Hepatocyte (in vitro differentiated cells): ENCODE data around the gene BRI3. TPM values are rescaled to one million over a fixed set of nuclear protein-coding genes. Genes with fewer than 3 reads are reported as not detected.

Source experiments
- DNase-seq: peaks from one replicate; pipeline ENCODE4 v3.0.0-alpha.2; 2016; ENCODE audit warnings: low spot score
- H2AFZ ChIP-seq: fragments of 200-600 bp; sonication (generic); 2 replicates; pipeline ENCODE4 v1.6.0; 2016; ENCODE audit warnings: antibody characterized with exemption, mild to moderate bottlenecking
- H3K27ac ChIP-seq: fragments of 200-600 bp; sonication (generic); 2 replicates; pipeline ENCODE4 v1.5.1; 2016; ENCODE audit warnings: mild to moderate bottlenecking
- H3K27me3 ChIP-seq: fragments of 200-600 bp; sonication (generic); 2 replicates; pipeline ENCODE4 v1.6.1; 2016
- H3K36me3 ChIP-seq: fragments of 200-600 bp; sonication (generic); replicated peaks from 2 replicates; pipeline ENCODE4 v1.5.1; 2016; ENCODE audit warnings: low read depth; ENCODE audit not compliant: insufficient read depth
- H3K4me1 ChIP-seq: fragments of 200-600 bp; sonication (generic); 2 replicates; pipeline ENCODE4 v1.5.1; 2016; ENCODE audit warnings: mild to moderate bottlenecking, moderate library complexity; ENCODE audit not compliant: insufficient read depth
- H3K4me2 ChIP-seq: fragments of 200-600 bp; sonication (generic); 2 replicates; pipeline ENCODE4 v1.6.0; 2016
- H3K4me3 ChIP-seq: fragments of 200-600 bp; sonication (generic); 2 replicates; pipeline ENCODE4 v1.5.1; 2016; ENCODE audit warnings: mild to moderate bottlenecking
- H3K79me2 ChIP-seq: fragments of 200-600 bp; sonication (generic); 2 replicates; pipeline ENCODE4 v1.6.0; 2017; ENCODE audit warnings: mild to moderate bottlenecking
- H3K9me2 ChIP-seq: fragments of 200-600 bp; sonication (generic); replicated peaks from 2 replicates; pipeline ENCODE4 v1.6.0; 2017; ENCODE audit warnings: mild to moderate bottlenecking; ENCODE audit not compliant: insufficient read depth
- H3K9me3 ChIP-seq: fragments of 200-600 bp; sonication (generic); 2 replicates; pipeline ENCODE4 v1.5.1; 2016; ENCODE audit warnings: low read depth, mild to moderate bottlenecking
- H4K20me1 ChIP-seq: fragments of 200-600 bp; sonication (generic); 2 replicates; pipeline ENCODE4 v1.6.0; 2016; ENCODE audit warnings: mild to moderate bottlenecking; ENCODE audit not compliant: insufficient read depth, poor library complexity, severe bottlenecking
- EZH2 ChIP-seq: fragments of 200-600 bp; sonication (generic); IDR thresholded peaks from 2 replicates; pipeline ENCODE4 v1.6.1; 2016; ENCODE audit warnings: antibody characterized with exemption, mild to moderate bottlenecking, borderline replicate concordance
- EZH2phosphoT487 ChIP-seq: fragments of 200-600 bp; sonication (generic); IDR thresholded peaks from one replicate; pipeline ENCODE4 v1.6.1; 2018; ENCODE audit warnings: antibody characterized with exemption, mild to moderate bottlenecking, low read depth, moderate library complexity; ENCODE audit not compliant: unreplicated experiment, severe bottlenecking
- WGBS: methylation state at CpG from one replicate; pipeline ENCODE4 v1.1.6; 2016; ENCODE audit warnings: low lambda C conversion rate; ENCODE audit errors: missing lambda C conversion rate; 5-methylcytosine and 5-hydroxymethylcytosine counted together
- polyA plus RNA-seq: library from polyadenylated mRNA; unstranded; fragments of >200 nt; fragmentation: Nextera tagmentation; extraction: Ambion mirVana; gene quantifications from 2 replicates; pipeline ENCODE4 v1.2.1, GENCODE V29; 2016
- total RNA-seq: library from RNA; depleted of rRNA; stranded (reverse); fragments of >200 nt; gene quantifications from 2 replicates; pipeline ENCODE4 v1.2.3, GENCODE V29; 2014
- TF ChIP-seq, protein P1 (sequence below): fragments of 200-600 bp; sonication (generic); IDR thresholded peaks from 2 replicates; pipeline ENCODE4 v1.5.1; 2016; ENCODE audit warnings: antibody characterized with exemption, mild to moderate bottlenecking; ENCODE audit not compliant: poor library complexity

The BRI3 gene
- total and polyA plus RNA-seq, 2 experiments from 2014 or later = 71.5 to 101 TPM

- H3K9me2 ChIP-seq = no peaks in the 10 kb centered on the region
- peaks cover 5% of the 10 kb centered on the region for H3K79me2 ChIP-seq
- H3K4me2 ChIP-seq = no peak overlapping the region
Measured at GRCh38 chr7:98338441-98338840, 57.0 kb downstream of the BRI3 start.

DNA sequence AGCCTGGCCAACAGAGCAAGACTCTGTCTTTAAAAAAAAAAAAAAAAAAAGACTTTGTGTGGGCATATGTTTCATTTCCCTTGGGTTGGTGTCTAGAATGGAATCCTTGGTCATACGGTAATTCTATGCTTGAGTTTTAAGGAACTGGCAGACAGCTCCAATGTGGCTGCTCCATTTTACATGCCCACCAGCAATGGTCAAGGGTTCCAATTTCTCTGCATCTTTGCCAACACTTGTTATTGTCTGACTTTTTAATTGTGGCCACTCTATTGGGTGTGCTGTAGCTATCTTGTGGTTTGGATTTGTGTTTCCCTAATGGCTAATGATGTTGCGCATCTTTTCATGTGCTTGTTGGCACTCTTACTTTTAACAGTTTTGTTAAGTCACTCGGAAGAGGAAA lies 57.6 kb downstream of the BRI3 start:
- H3K9me2 ChIP-seq = no peaks in the 10 kb centered on the region
- no peak overlapping the region for H3K4me2 ChIP-seq
- H4K20me1 ChIP-seq = no peaks in the 10 kb centered on the region
- H3K27ac ChIP-seq = no peak overlapping the region
- H3K9me3 ChIP-seq = no peaks in the 10 kb centered on the region
- 97% methylated on average over 3 of the region's 3 CpGs for WGBS
- DNase-seq = no peak
- H3K4me1 ChIP-seq = no peaks in the 10 kb centered on the region
- no peak for TF ChIP-seq EZH2
- TF ChIP-seq EZH2phosphoT487 = no peak
- TF ChIP-seq, protein P1, sequence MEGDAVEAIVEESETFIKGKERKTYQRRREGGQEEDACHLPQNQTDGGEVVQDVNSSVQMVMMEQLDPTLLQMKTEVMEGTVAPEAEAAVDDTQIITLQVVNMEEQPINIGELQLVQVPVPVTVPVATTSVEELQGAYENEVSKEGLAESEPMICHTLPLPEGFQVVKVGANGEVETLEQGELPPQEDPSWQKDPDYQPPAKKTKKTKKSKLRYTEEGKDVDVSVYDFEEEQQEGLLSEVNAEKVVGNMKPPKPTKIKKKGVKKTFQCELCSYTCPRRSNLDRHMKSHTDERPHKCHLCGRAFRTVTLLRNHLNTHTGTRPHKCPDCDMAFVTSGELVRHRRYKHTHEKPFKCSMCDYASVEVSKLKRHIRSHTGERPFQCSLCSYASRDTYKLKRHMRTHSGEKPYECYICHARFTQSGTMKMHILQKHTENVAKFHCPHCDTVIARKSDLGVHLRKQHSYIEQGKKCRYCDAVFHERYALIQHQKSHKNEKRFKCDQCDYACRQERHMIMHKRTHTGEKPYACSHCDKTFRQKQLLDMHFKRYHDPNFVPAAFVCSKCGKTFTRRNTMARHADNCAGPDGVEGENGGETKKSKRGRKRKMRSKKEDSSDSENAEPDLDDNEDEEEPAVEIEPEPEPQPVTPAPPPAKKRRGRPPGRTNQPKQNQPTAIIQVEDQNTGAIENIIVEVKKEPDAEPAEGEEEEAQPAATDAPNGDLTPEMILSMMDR = no peak
- H3K79me2 ChIP-seq = peaks cover 10% of the 10 kb centered on the region
- H3K27me3 ChIP-seq = no peaks in the 10 kb centered on the region
- H3K4me3 ChIP-seq = no peak overlapping the region
- H2AFZ ChIP-seq = no peak overlapping the region
- no peaks in the 10 kb centered on the region for H3K36me3 ChIP-seq

More at GRCh38 chr7:98338441-98338840, 57.0 kb downstream of the BRI3 start:
- Histone ChIP-seq H3K36me3 (no peaks in the 10 kb centered on the region), H3K27me3 (no peaks in the 10 kb centered on the region), H3K4me3 (no peak overlapping the region), H3K9me3 (no peaks in the 10 kb centered on the region), H4K20me1 (no peaks in the 10 kb centered on the region), H3K27ac (no peak overlapping the region), H2AFZ (no peak overlapping the region), H3K4me1 (no peaks in the 10 kb centered on the region)
- TF ChIP-seq EZH2 (no peak), EZH2phosphoT487 (no peak)
- TF ChIP-seq, protein P1 = no peak
- no peak for DNase-seq
- WGBS = 97% methylated on average over 6 of the region's 6 CpGs

GRCh38 chr7:98341106-98341505 lies 59.6 kb downstream of the BRI3 start:
- no peaks in the 10 kb centered on the region for H3K9me2 ChIP-seq
- no peak overlapping the region for H3K4me2 ChIP-seq
- H3K27ac ChIP-seq = no peak overlapping the region
- H4K20me1 ChIP-seq = no peaks in the 10 kb centered on the region
- no peaks in the 10 kb centered on the region for H3K9me3 ChIP-seq
- TF ChIP-seq EZH2phosphoT487 (no peak), EZH2 (no peak)
- TF ChIP-seq, protein P1 = no peak
- DNase-seq = no peak
- no peaks in the 10 kb centered on the region for H3K4me1 ChIP-seq
- H3K36me3 ChIP-seq = no peaks in the 10 kb centered on the region
- H3K27me3 ChIP-seq = no peaks in the 10 kb centered on the region
- H3K79me2 ChIP-seq = peaks cover 22% of the 10 kb centered on the region
- no peak overlapping the region for H3K4me3 ChIP-seq
- H2AFZ ChIP-seq = no peak overlapping the region
- WGBS = 83% methylated on average over 3 of the region's 3 CpGs

Other genes starting within 250 kb of the BRI3 start
- 10.9 and 13.1 TPM in 2 replicates for gene LMTK2, start 174.8 kb upstream of the BRI3 start, total RNA-seq
- gene LMTK2, start 174.8 kb upstream of the BRI3 start, polyA plus RNA-seq = 3.1 and 5.0 TPM in 2 replicates
- gene BHLHA15, start 70.2 kb upstream of the BRI3 start, total RNA-seq = 0.92 and 2.3 TPM in 2 replicates
- 0.39 TPM in 1 of 2 replicates, not detected in the other for gene BHLHA15, start 70.2 kb upstream of the BRI3 start, polyA plus RNA-seq
- gene TECPR1, start 29.5 kb upstream of the BRI3 start, total RNA-seq = 6.0 and 10.7 TPM in 2 replicates
- gene TECPR1, start 29.5 kb upstream of the BRI3 start, polyA plus RNA-seq = 9.8 and 11.3 TPM in 2 replicates
- gene BAIAP2L1, start 119.4 kb downstream of the BRI3 start, total RNA-seq = 32.0 and 34.7 TPM in 2 replicates
- 25.4 and 33.7 TPM in 2 replicates for gene BAIAP2L1, start 119.4 kb downstream of the BRI3 start, polyA plus RNA-seq